GM23338 (cell line): Measurements from ENCODE around the gene PTPRR. TPM values are rescaled to one million over a fixed set of nuclear protein-coding genes. Genes with fewer than 3 reads are reported as not detected.

Experiments used
- ATAC-seq: fragments of 200-7000 bp; cut with Tn5 transposase; 3 replicates; pipeline ENCODE4 v1.9.1; 2020
- DNase-seq: peaks from one replicate; pipeline ENCODE4 v3.0.0-alpha.2; 2015; ENCODE audit warnings: low spot score
- H2AFZ ChIP-seq: fragments of 200-600 bp; sonication (generic); 2 replicates; pipeline ENCODE4 v1.8.0; 2016; ENCODE audit warnings: antibody characterized with exemption, mild to moderate bottlenecking, moderate library complexity
- H3F3A ChIP-seq: fragments of 200-600 bp; sonication (generic); replicated peaks from 2 replicates; pipeline ENCODE4 v1.8.0; 2017; ENCODE audit warnings: antibody characterized with exemption, mixed run types, low read depth
- H3K27ac ChIP-seq: fragments of 200-600 bp; sonication (generic); 2 replicates; pipeline ENCODE4 v1.6.1; 2016; ENCODE audit warnings: low read depth
- H3K27me3 ChIP-seq: fragments of 200-600 bp; sonication (generic); 2 replicates; pipeline ENCODE4 v1.8.0; 2016; ENCODE audit warnings: mild to moderate bottlenecking, mixed run types, moderate library complexity; ENCODE audit not compliant: insufficient read depth
- H3K36me3 ChIP-seq: fragments of 200-600 bp; sonication (generic); 2 replicates; pipeline ENCODE4 v1.8.0; 2016; ENCODE audit warnings: mild to moderate bottlenecking; ENCODE audit not compliant: insufficient read depth
- H3K4me1 ChIP-seq: fragments of 200-600 bp; sonication (generic); 2 replicates; pipeline ENCODE4 v1.8.0; 2016; ENCODE audit warnings: mild to moderate bottlenecking, moderate library complexity; ENCODE audit not compliant: insufficient read depth
- H3K4me2 ChIP-seq: fragments of 200-600 bp; sonication (generic); 2 replicates; pipeline ENCODE4 v1.7.1; 2017; ENCODE audit warnings: mixed run types
- H3K4me3 ChIP-seq: fragments of 200-600 bp; sonication (generic); 2 replicates; pipeline ENCODE4 v1.6.1; 2016; ENCODE audit warnings: mixed run types
- H3K79me2 ChIP-seq: fragments of 200-600 bp; sonication (generic); replicated peaks from 2 replicates; pipeline ENCODE4 v1.8.0; 2017; ENCODE audit warnings: mild to moderate bottlenecking; ENCODE audit not compliant: insufficient read depth
- H3K9me2 ChIP-seq: fragments of 200-600 bp; sonication (generic); 2 replicates; pipeline ENCODE4 v1.8.0; 2017; ENCODE audit not compliant: insufficient read depth
- H4K20me1 ChIP-seq: fragments of 200-600 bp; sonication (generic); replicated peaks from 2 replicates; pipeline ENCODE4 v1.8.0; 2017; ENCODE audit warnings: mild to moderate bottlenecking; ENCODE audit not compliant: insufficient read depth
- H3K27ac Mint-ChIP-seq: 2 replicates; pipeline ENCODE4 v1.8.0; 2020; ENCODE audit warnings: inconsistent platforms, mild to moderate bottlenecking, moderate library complexity, mixed read lengths
- H3K27me3 Mint-ChIP-seq: 3 replicates; pipeline ENCODE4 v1.8.0; 2022; ENCODE audit warnings: low read depth, mild to moderate bottlenecking, moderate library complexity, mixed read lengths, inconsistent platforms; ENCODE audit not compliant: insufficient read depth, poor library complexity
- H3K36me3 Mint-ChIP-seq: 3 replicates; pipeline ENCODE4 v1.8.0; 2021; ENCODE audit warnings: low read depth, mild to moderate bottlenecking, inconsistent platforms, moderate library complexity, mixed read lengths
- H3K4me1 Mint-ChIP-seq: 3 replicates; pipeline ENCODE4 v1.8.0; 2020; ENCODE audit warnings: mild to moderate bottlenecking, inconsistent platforms, mixed read lengths
- H3K4me3 Mint-ChIP-seq: 3 replicates; pipeline ENCODE4 v1.8.0; 2021; ENCODE audit warnings: moderate library complexity, mild to moderate bottlenecking, inconsistent platforms, mixed read lengths
- H3K9me3 Mint-ChIP-seq: 3 replicates; pipeline ENCODE4 v1.8.0; 2020; ENCODE audit warnings: moderate library complexity, mild to moderate bottlenecking, inconsistent platforms, mixed read lengths
- CREB1 ChIP-seq: fragments of 250-450 bp; sonication (Bioruptor Pico); IDR thresholded peaks from 2 replicates; pipeline ENCODE4 v1.5.0; 2020; ENCODE audit warnings: low read depth, mild to moderate bottlenecking, moderate library complexity
- CTCF ChIP-seq, 2 experiments: fragments of 200-600 bp in 1 of 2; sonication (generic) in 1 of 2; conservative IDR thresholded peaks; 2 replicates each; pipeline versions ENCODE4 v1.5.1 to v1.6.1; 2016 to 2017; ENCODE audit warnings: antibody characterized with exemption in 2 of 2, low read depth in 2 of 2, mild to moderate bottlenecking in 2 of 2, moderate library complexity in 1 of 2
- EZH2 ChIP-seq: fragments of 200-600 bp; sonication (generic); IDR thresholded peaks from one replicate; pipeline ENCODE4 v1.8.0; 2017; ENCODE audit warnings: antibody characterized with exemption, mild to moderate bottlenecking, low read depth; ENCODE audit not compliant: unreplicated experiment
- EZH2phosphoT487 ChIP-seq: fragments of 200-600 bp; sonication (generic); IDR thresholded peaks from one replicate; pipeline ENCODE4 v1.8.1; 2018; ENCODE audit warnings: antibody characterized with exemption; ENCODE audit not compliant: unreplicated experiment
- JUNB ChIP-seq: IDR thresholded peaks from one replicate; pipeline ENCODE4 v1.6.1; 2016; ENCODE audit warnings: antibody characterized with exemption; ENCODE audit not compliant: unreplicated experiment
- STAT1 ChIP-seq: IDR thresholded peaks from one replicate; pipeline ENCODE4 v1.6.1; 2016; ENCODE audit warnings: antibody characterized with exemption; ENCODE audit not compliant: unreplicated experiment
- ZNF462 ChIP-seq: fragments of 250-450 bp; sonication (Bioruptor Pico); IDR thresholded peaks from 2 replicates; pipeline ENCODE4 v1.5.0; 2020; ENCODE audit warnings: mild to moderate bottlenecking, moderate library complexity
- polyA plus RNA-seq: library from polyadenylated mRNA; unstranded; fragments of >200 nt; fragmentation: Nextera tagmentation; extraction: Ambion mirVana; gene quantifications from 2 replicates; pipeline ENCODE4 v1.2.1, GENCODE V29; 2016
- total RNA-seq: library from RNA; depleted of rRNA; stranded (reverse); fragments of >200 nt; shearing (Covaris generic); gene quantifications from 2 replicates; pipeline ENCODE4 v1.2.3, GENCODE V29; 2014
- TF ChIP-seq, protein P1 (sequence below): IDR thresholded peaks from one replicate; pipeline ENCODE4 v1.6.1; 2018; ENCODE audit warnings: antibody characterized with exemption; ENCODE audit not compliant: unreplicated experiment

PTPRR gene
- total and polyA plus RNA-seq, 2 experiments from 2014 or later, result 0.26 to 0.76 TPM

DNA sequence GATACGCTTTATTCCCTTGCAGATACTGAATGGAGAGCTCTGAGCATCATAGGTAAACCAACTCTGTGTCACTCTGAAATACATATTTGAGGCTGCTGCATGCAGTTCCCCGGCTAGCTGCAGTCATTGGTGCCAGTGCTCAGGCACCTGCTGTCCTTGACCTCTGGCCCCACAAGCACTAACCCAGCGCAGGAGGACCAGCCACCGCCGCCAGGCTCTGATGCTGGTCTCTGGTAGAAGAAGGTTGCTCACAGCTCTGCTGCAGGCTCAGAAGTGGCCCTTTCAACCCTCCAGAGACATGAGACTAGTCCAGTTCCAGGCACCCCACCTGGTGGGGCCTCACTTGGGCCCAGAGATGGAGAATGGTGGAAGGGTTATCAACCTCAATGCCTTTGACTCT lies 248.8 kb downstream of the PTPRR start (continued):
- no peak for TF ChIP-seq ZNF462 (CRISPR knock-in tag)
- TF ChIP-seq EZH2phosphoT487, result no peak

DNA sequence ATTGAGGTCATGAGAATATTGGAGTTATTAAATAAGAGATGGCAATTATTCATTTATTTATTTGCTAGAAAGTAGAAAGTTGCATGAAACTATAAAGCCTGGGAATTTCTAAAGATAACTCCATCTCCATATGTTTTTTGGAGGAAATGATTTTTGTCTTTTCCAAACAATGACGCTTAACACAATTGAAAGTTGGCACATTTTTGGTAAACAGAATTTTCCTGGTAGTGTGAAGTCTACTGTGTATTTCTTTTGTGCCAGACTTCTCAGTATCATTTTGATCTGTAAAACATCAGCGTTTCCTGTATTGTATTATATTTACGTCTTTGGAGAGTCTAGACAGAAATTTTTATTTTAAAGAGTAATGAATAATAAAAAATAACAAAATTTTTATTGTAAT lies 249.6 kb downstream of the PTPRR start:
- H3K27me3 Mint-ChIP-seq, result no peaks in the 10 kb centered on the region
- Histone ChIP-seq H3K4me3 (no peak overlapping the region), H3K79me2 (no peaks in the 10 kb centered on the region), H3K27me3 (no peaks in the 10 kb centered on the region), H3K9me2 (peaks cover 10% of the 10 kb centered on the region), H3K27ac (no peak overlapping the region), H4K20me1 (no peaks in the 10 kb centered on the region), H2AFZ (no peak overlapping the region), H3K4me2 (no peak overlapping the region), H3K4me1 (no peaks in the 10 kb centered on the region), H3F3A (no peaks in the 10 kb centered on the region), H3K36me3 (no peaks in the 10 kb centered on the region)
- no peak overlapping the region for H3K4me3 Mint-ChIP-seq
- DNase-seq (no peak), ATAC-seq (no peak)
- no peaks in the 10 kb centered on the region for H3K9me3 Mint-ChIP-seq
- H3K36me3 Mint-ChIP-seq, result no peaks in the 10 kb centered on the region
- no peak overlapping the region for H3K27ac Mint-ChIP-seq
- H3K4me1 Mint-ChIP-seq, result no peaks in the 10 kb centered on the region
- TF ChIP-seq, protein P1, sequence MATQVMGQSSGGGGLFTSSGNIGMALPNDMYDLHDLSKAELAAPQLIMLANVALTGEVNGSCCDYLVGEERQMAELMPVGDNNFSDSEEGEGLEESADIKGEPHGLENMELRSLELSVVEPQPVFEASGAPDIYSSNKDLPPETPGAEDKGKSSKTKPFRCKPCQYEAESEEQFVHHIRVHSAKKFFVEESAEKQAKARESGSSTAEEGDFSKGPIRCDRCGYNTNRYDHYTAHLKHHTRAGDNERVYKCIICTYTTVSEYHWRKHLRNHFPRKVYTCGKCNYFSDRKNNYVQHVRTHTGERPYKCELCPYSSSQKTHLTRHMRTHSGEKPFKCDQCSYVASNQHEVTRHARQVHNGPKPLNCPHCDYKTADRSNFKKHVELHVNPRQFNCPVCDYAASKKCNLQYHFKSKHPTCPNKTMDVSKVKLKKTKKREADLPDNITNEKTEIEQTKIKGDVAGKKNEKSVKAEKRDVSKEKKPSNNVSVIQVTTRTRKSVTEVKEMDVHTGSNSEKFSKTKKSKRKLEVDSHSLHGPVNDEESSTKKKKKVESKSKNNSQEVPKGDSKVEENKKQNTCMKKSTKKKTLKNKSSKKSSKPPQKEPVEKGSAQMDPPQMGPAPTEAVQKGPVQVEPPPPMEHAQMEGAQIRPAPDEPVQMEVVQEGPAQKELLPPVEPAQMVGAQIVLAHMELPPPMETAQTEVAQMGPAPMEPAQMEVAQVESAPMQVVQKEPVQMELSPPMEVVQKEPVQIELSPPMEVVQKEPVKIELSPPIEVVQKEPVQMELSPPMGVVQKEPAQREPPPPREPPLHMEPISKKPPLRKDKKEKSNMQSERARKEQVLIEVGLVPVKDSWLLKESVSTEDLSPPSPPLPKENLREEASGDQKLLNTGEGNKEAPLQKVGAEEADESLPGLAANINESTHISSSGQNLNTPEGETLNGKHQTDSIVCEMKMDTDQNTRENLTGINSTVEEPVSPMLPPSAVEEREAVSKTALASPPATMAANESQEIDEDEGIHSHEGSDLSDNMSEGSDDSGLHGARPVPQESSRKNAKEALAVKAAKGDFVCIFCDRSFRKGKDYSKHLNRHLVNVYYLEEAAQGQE, result no peak
- TF ChIP-seq CREB1 (CRISPR knock-in tag), result no peak
- no peak for TF ChIP-seq CTCF (conservative IDR thresholded peaks at IDR 0.05; ENCODE audit: low read depth in 2 of 2)
- TF ChIP-seq JUNB, result no peak
- TF ChIP-seq EZH2, result no peak
- no peak for TF ChIP-seq STAT1
